ENCODE measurements around the gene CTDSPL. TPM values are rescaled to one million over a fixed set of nuclear protein-coding genes. Genes with fewer than 3 reads are reported as not detected.

Gene CTDSPL
- total RNA-seq, 1 donor = 33.6 TPM

DNA sequence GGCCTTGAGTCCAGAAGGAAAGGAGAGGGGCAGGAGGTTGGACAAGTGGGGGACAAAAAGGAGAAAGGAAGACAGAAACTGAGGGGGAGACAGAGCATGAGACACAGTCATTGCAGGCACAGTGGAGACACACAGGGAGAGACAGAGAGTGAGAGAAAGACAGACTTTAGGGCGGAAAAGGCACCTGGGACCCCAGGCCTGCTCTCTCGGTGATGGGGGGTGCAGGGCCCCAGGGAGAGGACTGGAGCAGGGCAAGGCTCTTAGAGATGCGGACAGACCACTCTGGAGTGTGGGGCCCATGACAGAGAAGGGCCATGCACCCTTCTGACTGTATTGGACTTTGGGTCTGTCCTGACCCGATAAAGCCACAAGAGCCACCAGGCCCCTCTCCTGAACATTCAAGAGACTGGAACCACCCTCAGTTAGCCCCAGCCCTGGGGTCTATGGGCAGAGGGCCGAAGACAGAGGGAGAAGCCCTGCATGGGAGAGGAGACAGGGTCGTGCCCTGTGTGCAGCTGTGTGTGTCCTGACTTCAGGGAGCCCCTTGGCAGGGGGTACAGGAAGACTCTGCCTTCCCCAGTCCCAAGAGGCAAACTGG, 155.3 kb downstream of the CTDSPL start:
- H3K4me3 ChIP-seq (ENCODE audit: low read depth, low read length) = no peak overlapping the region
- TF ChIP-seq, protein P1, sequence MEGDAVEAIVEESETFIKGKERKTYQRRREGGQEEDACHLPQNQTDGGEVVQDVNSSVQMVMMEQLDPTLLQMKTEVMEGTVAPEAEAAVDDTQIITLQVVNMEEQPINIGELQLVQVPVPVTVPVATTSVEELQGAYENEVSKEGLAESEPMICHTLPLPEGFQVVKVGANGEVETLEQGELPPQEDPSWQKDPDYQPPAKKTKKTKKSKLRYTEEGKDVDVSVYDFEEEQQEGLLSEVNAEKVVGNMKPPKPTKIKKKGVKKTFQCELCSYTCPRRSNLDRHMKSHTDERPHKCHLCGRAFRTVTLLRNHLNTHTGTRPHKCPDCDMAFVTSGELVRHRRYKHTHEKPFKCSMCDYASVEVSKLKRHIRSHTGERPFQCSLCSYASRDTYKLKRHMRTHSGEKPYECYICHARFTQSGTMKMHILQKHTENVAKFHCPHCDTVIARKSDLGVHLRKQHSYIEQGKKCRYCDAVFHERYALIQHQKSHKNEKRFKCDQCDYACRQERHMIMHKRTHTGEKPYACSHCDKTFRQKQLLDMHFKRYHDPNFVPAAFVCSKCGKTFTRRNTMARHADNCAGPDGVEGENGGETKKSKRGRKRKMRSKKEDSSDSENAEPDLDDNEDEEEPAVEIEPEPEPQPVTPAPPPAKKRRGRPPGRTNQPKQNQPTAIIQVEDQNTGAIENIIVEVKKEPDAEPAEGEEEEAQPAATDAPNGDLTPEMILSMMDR (IDR thresholded peaks at IDR 0.05; ENCODE audit: insufficient read depth, low read length) = no peak

DNA sequence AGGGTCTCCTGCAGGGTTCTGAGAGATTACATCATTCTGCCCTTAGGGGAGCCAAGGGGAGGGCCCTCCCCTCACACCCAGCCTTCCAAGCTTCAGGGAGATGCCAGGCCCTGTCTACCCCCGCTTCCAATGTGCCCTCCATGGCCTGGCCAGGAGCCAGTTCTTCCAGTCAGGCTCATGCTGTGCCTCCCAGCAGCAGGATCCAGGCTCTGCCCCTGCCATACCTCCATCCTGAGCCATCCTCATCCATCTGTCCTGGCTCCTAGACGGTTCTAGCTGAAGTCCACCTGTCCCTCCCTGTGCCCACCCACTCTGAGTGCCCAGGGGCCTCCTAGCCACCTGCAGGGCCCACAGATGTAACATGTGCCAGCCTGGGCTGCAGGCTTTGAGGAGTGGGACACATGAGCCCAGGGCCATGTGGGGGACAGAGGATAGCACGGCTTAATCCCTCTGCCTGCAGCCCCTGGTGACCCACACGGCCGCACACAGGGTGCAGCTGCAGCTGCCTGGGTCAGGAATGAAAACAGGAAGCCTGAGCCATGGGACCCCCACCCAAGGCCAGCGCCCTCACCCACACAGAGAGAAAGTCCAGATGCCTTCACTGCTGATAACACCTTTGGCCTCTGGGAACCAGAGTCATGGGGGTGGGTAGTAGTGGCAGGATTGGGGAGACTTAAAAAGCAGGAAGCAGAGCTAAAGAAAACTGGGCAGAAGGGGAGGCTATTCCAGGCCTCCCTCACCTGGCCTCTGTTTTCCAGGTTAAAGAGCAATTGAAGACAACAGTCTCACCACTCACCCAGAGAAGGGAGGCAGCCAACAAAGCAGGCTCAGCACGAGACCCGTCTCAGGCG, 156.0 kb downstream of the CTDSPL start:
- DNase-seq (ENCODE audit: low read depth) = no peak
- TF ChIP-seq, protein P1 (IDR thresholded peaks at IDR 0.05; ENCODE audit: insufficient read depth, low read length) = no peak
- no peak overlapping the region for H3K4me3 ChIP-seq (ENCODE audit: low read depth, low read length)

More for the DNA sequence above, 155.3 kb downstream of the CTDSPL start:
- DNase-seq (ENCODE audit: low read depth) = no peak

DNA sequence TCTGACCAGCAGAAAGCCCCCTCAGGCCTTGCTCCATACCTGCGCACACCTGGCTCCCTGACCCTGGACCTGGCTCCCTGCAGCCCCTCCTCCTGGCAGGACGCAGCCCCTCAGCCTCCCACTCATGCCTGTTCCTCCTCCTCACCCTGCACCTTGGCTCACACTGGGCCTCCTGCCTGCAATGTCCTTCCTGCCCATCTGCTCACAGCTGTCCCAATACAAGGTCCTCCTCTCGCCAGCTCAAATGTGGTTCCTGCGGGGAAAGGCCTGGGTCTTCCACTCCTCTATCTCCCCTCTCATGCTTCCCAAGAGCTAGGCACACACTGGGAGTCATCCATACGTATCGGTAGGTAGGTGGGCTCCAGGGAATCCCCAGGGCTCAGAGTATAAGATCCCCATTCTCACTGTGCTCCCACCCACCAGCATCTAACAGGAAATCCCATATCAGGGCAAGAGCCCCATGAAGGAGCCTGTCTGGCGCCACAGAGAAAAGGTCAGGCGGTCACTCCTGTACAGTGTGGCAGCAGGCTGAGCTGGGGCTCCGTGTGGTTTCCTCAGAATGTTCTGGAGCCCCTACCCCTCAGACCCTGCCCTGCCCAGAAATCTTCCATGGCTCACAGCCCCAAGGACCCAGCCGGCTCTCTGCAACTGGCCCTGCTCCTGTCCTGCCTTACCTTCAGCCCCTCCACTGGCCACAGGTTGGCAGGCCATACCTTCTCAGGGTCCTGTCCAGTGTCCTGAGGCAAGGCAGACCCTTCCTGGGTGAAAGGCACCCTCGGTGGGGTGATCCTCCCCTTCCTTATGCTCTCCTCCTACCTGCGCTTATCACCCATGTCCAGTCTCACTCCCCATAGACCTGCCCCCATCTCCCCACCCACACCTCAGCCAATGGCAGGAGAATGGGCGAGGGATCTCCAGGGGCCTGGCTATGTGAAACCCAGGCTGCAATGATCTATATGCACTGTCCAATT, 156.9 kb downstream of the CTDSPL start:
- no peak for DNase-seq (ENCODE audit: low read depth)
- TF ChIP-seq, protein P1 (IDR thresholded peaks at IDR 0.05; ENCODE audit: insufficient read depth, low read length) = no peak
- H3K4me3 ChIP-seq (ENCODE audit: low read depth, low read length) = no peak overlapping the region

GRCh38 chr3:38019658-38020341, 158.1 kb downstream of the CTDSPL start:
- no peak overlapping the region for H3K4me3 ChIP-seq (ENCODE audit: low read depth, low read length)
- TF ChIP-seq, protein P1 (IDR thresholded peaks at IDR 0.05; ENCODE audit: insufficient read depth, low read length) = no peak
- no peak for DNase-seq (ENCODE audit: low read depth)

DNA sequence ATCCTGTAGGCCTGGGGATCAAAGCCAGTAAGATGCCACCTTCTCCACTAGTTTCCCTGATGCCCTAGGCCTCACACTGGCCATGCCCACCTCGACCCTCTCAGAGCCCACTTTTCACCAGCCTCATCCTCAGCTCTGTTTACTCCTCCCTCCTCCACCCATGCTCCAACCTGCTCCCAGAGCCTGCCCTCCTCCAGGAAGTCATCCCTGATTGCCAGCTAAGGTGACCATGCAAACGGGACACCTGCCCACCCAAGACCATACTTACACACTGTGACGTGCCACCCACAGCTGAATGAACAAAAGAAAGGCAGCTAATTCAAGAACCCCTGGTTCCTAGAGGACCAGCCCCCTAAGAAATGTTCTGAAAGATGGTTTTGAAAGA, 158.7 kb downstream of the CTDSPL start:
- TF ChIP-seq, protein P1 (IDR thresholded peaks at IDR 0.05; ENCODE audit: insufficient read depth, low read length) = no peak
- DNase-seq (ENCODE audit: low read depth) = no peak
- no peak overlapping the region for H3K4me3 ChIP-seq (ENCODE audit: low read depth, low read length)

GRCh38 chr3:38021196-38021595, 159.5 kb downstream of the CTDSPL start:
- no peak overlapping the region for H3K4me3 ChIP-seq (ENCODE audit: low read depth, low read length)
- TF ChIP-seq, protein P1 (IDR thresholded peaks at IDR 0.05; ENCODE audit: insufficient read depth, low read length) = no peak
- no peak for DNase-seq (ENCODE audit: low read depth)
